C4-2B (cell line): ENCODE measurements around the gene PLEKHG4.

ENCODE experiments used
- ZFX ChIP-seq: fragments of 450-650 bp; IDR thresholded peaks from 2 replicates; pipeline ENCODE4 v1.6.1; 2017
- TF ChIP-seq, protein P1 (sequence below): fragments of 450-650 bp; conservative IDR thresholded peaks from 2 replicates; pipeline ENCODE4 v1.5.1; 2017; ENCODE audit warnings: mild to moderate bottlenecking

- TF ChIP-seq, protein P1, sequence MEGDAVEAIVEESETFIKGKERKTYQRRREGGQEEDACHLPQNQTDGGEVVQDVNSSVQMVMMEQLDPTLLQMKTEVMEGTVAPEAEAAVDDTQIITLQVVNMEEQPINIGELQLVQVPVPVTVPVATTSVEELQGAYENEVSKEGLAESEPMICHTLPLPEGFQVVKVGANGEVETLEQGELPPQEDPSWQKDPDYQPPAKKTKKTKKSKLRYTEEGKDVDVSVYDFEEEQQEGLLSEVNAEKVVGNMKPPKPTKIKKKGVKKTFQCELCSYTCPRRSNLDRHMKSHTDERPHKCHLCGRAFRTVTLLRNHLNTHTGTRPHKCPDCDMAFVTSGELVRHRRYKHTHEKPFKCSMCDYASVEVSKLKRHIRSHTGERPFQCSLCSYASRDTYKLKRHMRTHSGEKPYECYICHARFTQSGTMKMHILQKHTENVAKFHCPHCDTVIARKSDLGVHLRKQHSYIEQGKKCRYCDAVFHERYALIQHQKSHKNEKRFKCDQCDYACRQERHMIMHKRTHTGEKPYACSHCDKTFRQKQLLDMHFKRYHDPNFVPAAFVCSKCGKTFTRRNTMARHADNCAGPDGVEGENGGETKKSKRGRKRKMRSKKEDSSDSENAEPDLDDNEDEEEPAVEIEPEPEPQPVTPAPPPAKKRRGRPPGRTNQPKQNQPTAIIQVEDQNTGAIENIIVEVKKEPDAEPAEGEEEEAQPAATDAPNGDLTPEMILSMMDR = no peak
- TF ChIP-seq ZFX = no peak
Measured at GRCh38 chr16:67282447-67282805, 3.1 kb downstream of the PLEKHG4 start.
